Transverse colon (tissue), 4 donors: Measurements from ENCODE around the gene GORAB.

Experiments used
- CTCF ChIP-seq, 5 experiments: fragments of 200-600 bp in 3 of 5; fragments of 450-650 bp in 2 of 5; sonication (generic) in 3 of 5; IDR thresholded peaks; 1 replicate in 2 of 5; 2 replicates in 3 of 5; pipeline ENCODE4 v1.5.1; 2016 to 2017; ENCODE audit warnings: antibody characterized with exemption in 5 of 5, inconsistent platforms in 3 of 5, mild to moderate bottlenecking in 2 of 5, moderate library complexity in 1 of 5
- POLR2AphosphoS5 ChIP-seq, 3 donors: sonication (generic); formaldehyde crosslinking; IDR thresholded peaks; one replicate each; pipeline ENCODE4 v1.6.1; 2016; ENCODE audit warnings: antibody characterized with exemption in 3 of 3

DNA sequence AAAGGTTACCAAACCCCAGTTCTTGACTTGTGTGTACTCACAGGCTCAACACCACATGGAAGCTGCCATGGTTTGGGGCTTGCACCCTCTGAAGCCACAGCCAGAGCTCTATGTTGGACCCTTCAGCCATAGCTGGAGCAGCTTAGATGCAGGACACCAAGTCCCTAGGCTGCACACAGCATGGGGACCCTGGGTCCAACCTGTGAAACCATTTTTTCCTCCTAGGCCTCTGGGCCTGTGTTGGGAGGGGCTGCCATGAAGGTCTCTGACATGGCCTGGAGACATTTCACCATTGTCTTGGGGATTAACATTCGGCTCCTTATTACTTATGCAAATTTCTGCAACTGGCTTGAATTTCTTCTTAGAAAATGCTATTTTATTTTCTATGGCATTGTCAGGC, 69.9 kb downstream of the GORAB start:
- TF ChIP-seq CTCF (IDR thresholded peaks at IDR 0.05) = no peak
- no peak for TF ChIP-seq POLR2AphosphoS5 (IDR thresholded peaks at IDR 0.05)
